Liver (tissue), 9 donors: ENCODE measurements around the gene SELENOH. TPM values are rescaled to one million over a fixed set of nuclear protein-coding genes. Genes with fewer than 3 reads are reported as not detected.
A peak's percentile ranks its signal among the peaks of the same experiment; 100 is the strongest.

Source experiments
- DNase-seq: peaks from one replicate; pipeline ENCODE4 v3.0.0-alpha.2; 2017; ENCODE audit warnings: low spot score
- H3K27ac ChIP-seq, 2 donors: one replicate each; pipeline ENCODE4 v1.7.0; 2013; ENCODE audit warnings: inconsistent platforms in 2 of 2, low read length in 2 of 2, control low read depth in 1 of 2, low read depth in 1 of 2, mild to moderate bottlenecking in 1 of 2
- H3K27me3 ChIP-seq, 4 donors: one replicate each; pipeline versions ENCODE4 v1.6.1 to v1.7.0; 2013; ENCODE audit warnings: low read length in 3 of 4, inconsistent platforms in 1 of 4, mild to moderate bottlenecking in 1 of 4, moderate library complexity in 1 of 4; ENCODE audit not compliant: control insufficient read depth in 4 of 4, insufficient read depth in 4 of 4
- H3K36me3 ChIP-seq, 4 donors: one replicate each; pipeline versions ENCODE4 v1.6.1 to v1.7.0; 2013; ENCODE audit warnings: low read length in 3 of 4, mild to moderate bottlenecking in 3 of 4, low read depth in 1 of 4, moderate library complexity in 1 of 4; ENCODE audit not compliant: control insufficient read depth in 4 of 4, insufficient read depth in 3 of 4
- H3K4me1 ChIP-seq, 4 donors: one replicate each; pipeline versions ENCODE4 v1.6.1 to v1.7.0; 2013; ENCODE audit warnings: low read length in 3 of 4, mild to moderate bottlenecking in 3 of 4, moderate library complexity in 1 of 4; ENCODE audit not compliant: control insufficient read depth in 4 of 4, insufficient read depth in 4 of 4
- H3K4me3 ChIP-seq, 3 donors: one replicate each; pipeline versions ENCODE4 v1.6.1 to v1.7.0; 2013; ENCODE audit warnings: low read length in 3 of 3, control low read depth in 1 of 3, low read depth in 1 of 3, mild to moderate bottlenecking in 1 of 3
- H3K9ac ChIP-seq, 2 donors: one replicate each; pipeline ENCODE4 v1.7.0; 2013; ENCODE audit warnings: low read length in 2 of 2, mild to moderate bottlenecking in 2 of 2, moderate library complexity in 2 of 2, control low read depth in 1 of 2, low read depth in 1 of 2
- H3K9me3 ChIP-seq, 4 donors: one replicate each; pipeline versions ENCODE4 v1.6.1 to v1.7.0; 2013; ENCODE audit warnings: low read length in 3 of 4; ENCODE audit not compliant: control insufficient read depth in 4 of 4
- ATF3 ChIP-seq: IDR thresholded peaks from 2 replicates; pipeline ENCODE4 v1.6.1; 2016; ENCODE audit warnings: antibody characterized with exemption
- EGR1 ChIP-seq, 2 donors: IDR thresholded peaks; 2 replicates each; pipeline ENCODE4 v1.6.1; 2016 to 2018; ENCODE audit warnings: antibody characterized with exemption in 2 of 2, low read depth in 2 of 2
- FOXA1 ChIP-seq: IDR thresholded peaks from 2 replicates; pipeline ENCODE4 v1.6.1; 2016; ENCODE audit warnings: antibody characterized with exemption
- FOXA2 ChIP-seq: IDR thresholded peaks from 2 replicates; pipeline ENCODE4 v1.6.1; 2016; ENCODE audit warnings: antibody characterized with exemption
- GABPA ChIP-seq, 2 donors: IDR thresholded peaks in 1 of 2; conservative IDR thresholded peaks in 1 of 2; 2 replicates each; pipeline ENCODE4 v1.6.1; 2016; ENCODE audit warnings: antibody characterized with exemption in 2 of 2, mild to moderate bottlenecking in 1 of 2, moderate library complexity in 1 of 2
- HNF4A ChIP-seq, 2 donors: conservative IDR thresholded peaks; 2 replicates each; pipeline ENCODE4 v1.6.1; 2016; ENCODE audit warnings: antibody characterized with exemption in 2 of 2, mild to moderate bottlenecking in 2 of 2
- HNF4G ChIP-seq: IDR thresholded peaks from 2 replicates; pipeline ENCODE4 v1.6.1; 2016; ENCODE audit warnings: antibody characterized with exemption
- JUND ChIP-seq, 2 donors: IDR thresholded peaks; 2 replicates each; pipeline ENCODE4 v1.6.1; 2016; ENCODE audit warnings: antibody characterized with exemption in 2 of 2
- MAX ChIP-seq: IDR thresholded peaks from 2 replicates; pipeline ENCODE4 v1.6.1; 2016; ENCODE audit warnings: antibody characterized with exemption
- NR2F2 ChIP-seq: IDR thresholded peaks from 2 replicates; pipeline ENCODE4 v1.6.1; 2016; ENCODE audit warnings: antibody characterized with exemption
- RAD21 ChIP-seq, 2 donors: IDR thresholded peaks; 2 replicates each; pipeline ENCODE4 v1.6.1; 2016; ENCODE audit warnings: antibody characterized with exemption in 2 of 2, mild to moderate bottlenecking in 2 of 2
- REST ChIP-seq: IDR thresholded peaks from 2 replicates; pipeline ENCODE4 v1.6.1; 2016; ENCODE audit warnings: antibody characterized with exemption, mild to moderate bottlenecking
- RXRA ChIP-seq, 2 donors: IDR thresholded peaks; 2 replicates each; pipeline ENCODE4 v1.6.1; 2017 to 2018; ENCODE audit warnings: antibody characterized with exemption in 2 of 2, mild to moderate bottlenecking in 1 of 2
- SP1 ChIP-seq: IDR thresholded peaks from 2 replicates; pipeline ENCODE4 v1.6.1; 2018; ENCODE audit warnings: antibody characterized with exemption, mild to moderate bottlenecking
- TAF1 ChIP-seq: conservative IDR thresholded peaks from 2 replicates; pipeline ENCODE4 v1.6.1; 2016; ENCODE audit warnings: antibody characterized with exemption, mild to moderate bottlenecking
- YY1 ChIP-seq: IDR thresholded peaks from 2 replicates; pipeline ENCODE4 v1.6.1; 2016; ENCODE audit warnings: antibody characterized with exemption, mild to moderate bottlenecking
- ZBTB33 ChIP-seq: IDR thresholded peaks from 2 replicates; pipeline ENCODE4 v1.6.1; 2016; ENCODE audit warnings: antibody characterized with exemption
- WGBS: extraction: QIAGEN DNeasy Blood & Tissue Kit; methylation state at CpG from one replicate; pipeline ENCODE4 v1.1.7; 2013; 5-methylcytosine and 5-hydroxymethylcytosine counted together
- polyA plus RNA-seq, 2 donors: library from polyadenylated mRNA; stranded (reverse) in 1 of 2; unstranded in 1 of 2; fragments of 200-250 nt in 1 of 2; fragments of >200 nt in 1 of 2; fragmentation: Nextera tagmentation in 1 of 2; extraction: Ambion mirVana in 1 of 2; gene quantifications; one replicate each; pipeline versions ENCODE4 v1.2.1 to v1.2.3, GENCODE V29; 2013 to 2015
- total RNA-seq, 2 donors: library from RNA; depleted of rRNA; stranded (reverse); fragments of >200 nt; gene quantifications; one replicate each; pipeline ENCODE4 v1.2.3, GENCODE V29; 2014
- donor health status: healthy.
- donor health status: healthy.
- donor health status: healthy.
- donor health status: healthy.
- donor health status: healthy.

The SELENOH gene
- total and polyA plus RNA-seq, 4 donors, result 42.2 to 129 (median 71.4) TPM

- DNase-seq, result no peak
- H3K4me1 ChIP-seq, result peaks cover 10 to 34% (median 30%) of the 10 kb centered on the region in 4 donors
- H3K27me3 ChIP-seq, result no peaks in the 10 kb centered on the region
- H3K4me3 ChIP-seq, result no peak overlapping the region
- no peak for TF ChIP-seq YY1
- no peak for TF ChIP-seq JUND (IDR thresholded peaks at IDR 0.05)
- no peak for TF ChIP-seq FOXA2
- no peak for TF ChIP-seq ATF3
- H3K36me3 ChIP-seq, result peaks cover 0 to 2% (median under 1%) of the 10 kb centered on the region in 4 donors
- no peaks in the 10 kb centered on the region for H3K9me3 ChIP-seq
- H3K9ac ChIP-seq, result no peak overlapping the region
- no peak overlapping the region for H3K27ac ChIP-seq
- WGBS, result 95% methylated on average over 5 of the region's 5 CpGs
Measured at GRCh38 chr11:57709802-57710367, 31.4 kb upstream of the SELENOH start.

- peak within 1 kb of the TSS; percentile 86 to 97 (median 95) for H3K4me3 ChIP-seq
- TF ChIP-seq HNF4A (conservative IDR thresholded peaks at IDR 0.05) (peak in 1 of 2 donors; percentile 1), GABPA (IDR thresholded peaks at IDR 0.05 in 1 of 2, conservative IDR thresholded peaks at IDR 0.05 in 1 of 2) (no peak)
- WGBS, result 7% methylated on average over 51 of the region's 51 CpGs
- peak within 1 kb of the TSS; percentile 60 to 86 for H3K27ac ChIP-seq
- H3K9me3 ChIP-seq, result no peaks in the 10 kb centered on the region
- peaks cover 0 to 2% (median 0%) of the 10 kb centered on the region in 4 donors for H3K36me3 ChIP-seq
- H3K9ac ChIP-seq, result peak within 1 kb of the TSS; percentile 76 to 80
- peak; percentile 83 for DNase-seq
- no peaks in the 10 kb centered on the region for H3K27me3 ChIP-seq
- H3K4me1 ChIP-seq, result peaks cover 10 to 34% (median 31%) of the 10 kb centered on the region in 4 donors
Measured at GRCh38 chr11:57711414-57712255, 29.7 kb upstream of the SELENOH start, which contains the start of gene MED19. TSS of gene MED19 (minus strand) at chr11:57712215. CDS start at chr11:57712179, 36 bp downstream.

GRCh38 chr11:57712256-57713150, 28.8 kb upstream of the SELENOH start, which contains the start of gene TMX2:
TSS of gene TMX2 (plus strand) at chr11:57712593. CDS start at chr11:57712619, 26 bp downstream.
- under 1% methylated on average over 53 of the region's 53 CpGs for WGBS
- Histone ChIP-seq H3K4me1 (peaks cover 10 to 34% (median 31%) of the 10 kb centered on the region in 4 donors), H3K36me3 (peaks cover 0 to 2% (median 0%) of the 10 kb centered on the region in 4 donors), H3K27ac (peak within 1 kb of the TSS; percentile 60 to 86), H3K4me3 (peak within 1 kb of the TSS; percentile 86 to 97 (median 95)), H3K9me3 (no peaks in the 10 kb centered on the region), H3K27me3 (no peaks in the 10 kb centered on the region), H3K9ac (peak within 1 kb of the TSS; percentile 76 to 80)
- DNase-seq, result peak; percentile 87
- peak in 1 of 2 donors; percentile 32 for TF ChIP-seq RXRA (IDR thresholded peaks at IDR 0.05)
- TF ChIP-seq JUND (IDR thresholded peaks at IDR 0.05), result peak in 1 of 2 donors; percentile 75
- peak; percentile 60 for TF ChIP-seq ZBTB33
- TF ChIP-seq FOXA2, result no peak
- TF ChIP-seq REST, result peak; percentile 34
- TF ChIP-seq SP1, result peak; percentile 94
- TF ChIP-seq NR2F2, result peak; percentile 87
- TF ChIP-seq EGR1 (IDR thresholded peaks at IDR 0.05; ENCODE audit: low read depth in 2 of 2), result no peak
- peak; percentile 59 for TF ChIP-seq TAF1
- TF ChIP-seq HNF4A (conservative IDR thresholded peaks at IDR 0.05), result peak in 1 of 2 donors; percentile 1
- no peak for TF ChIP-seq FOXA1
- peak in 1 of 2 donors; percentile 14 for TF ChIP-seq RAD21 (IDR thresholded peaks at IDR 0.05)
- TF ChIP-seq ATF3, result no peak
- TF ChIP-seq GABPA (IDR thresholded peaks at IDR 0.05 in 1 of 2, conservative IDR thresholded peaks at IDR 0.05 in 1 of 2), result peak; percentile 96 to 98
- peak; percentile 99 for TF ChIP-seq YY1
- TF ChIP-seq HNF4G, result peak; percentile 7
- TF ChIP-seq MAX, result peak; percentile 7
